Parathyroid adenoma (tissue), 2 donors: ENCODE data around the gene SLC38A8.

Experiments
- H2AFZ ChIP-seq: fragments of 300-600 bp; sonication (generic); one replicate; pipeline ENCODE4 v1.7.0; 2017; ENCODE audit warnings: antibody characterized with exemption, mild to moderate bottlenecking
- H3K27ac ChIP-seq: fragments of 300-600 bp; sonication (generic); one replicate; pipeline ENCODE4 v1.7.0; 2017
- H3K27me3 ChIP-seq: fragments of 300-600 bp; sonication (generic); one replicate; pipeline ENCODE4 v1.7.0; 2017; ENCODE audit warnings: low read length; ENCODE audit not compliant: control insufficient read depth, insufficient read depth
- H3K36me3 ChIP-seq: fragments of 300-600 bp; sonication (generic); one replicate; pipeline ENCODE4 v1.7.0; 2017; ENCODE audit warnings: low read length; ENCODE audit not compliant: control insufficient read depth, insufficient read depth
- H3K4me1 ChIP-seq: fragments of 300-600 bp; sonication (generic); one replicate; pipeline ENCODE4 v1.7.0; 2017; ENCODE audit warnings: control low read depth
- H3K4me2 ChIP-seq: fragments of 300-600 bp; sonication (generic); one replicate; pipeline ENCODE4 v1.7.0; 2017; ENCODE audit warnings: low read length
- H3K4me3 ChIP-seq: fragments of 300-600 bp; sonication (generic); one replicate; pipeline ENCODE4 v1.7.0; 2017; ENCODE audit warnings: low read depth, low read length
- H3K79me2 ChIP-seq: fragments of 300-600 bp; sonication (generic); one replicate; pipeline ENCODE4 v1.7.0; 2017; ENCODE audit warnings: control low read depth
- H3K9ac ChIP-seq: fragments of 300-600 bp; sonication (generic); one replicate; pipeline ENCODE4 v1.7.0; 2017; ENCODE audit warnings: mild to moderate bottlenecking
- H3K9me3 ChIP-seq: fragments of 300-600 bp; sonication (generic); one replicate; pipeline ENCODE4 v1.7.0; 2017; ENCODE audit warnings: low read length; ENCODE audit not compliant: control insufficient read depth
- CTCF ChIP-seq: fragments of 300-600 bp; sonication (generic); IDR thresholded peaks from one replicate; pipeline ENCODE4 v1.7.0; 2017; ENCODE audit warnings: antibody characterized with exemption, mild to moderate bottlenecking
- donor health status: primary hyperparathyroidism.

The SLC38A8 gene

GRCh38 chr16:84038469-84038868 lies 4.1 kb downstream of the SLC38A8 start:
- Histone ChIP-seq H3K4me2 (no peak overlapping the region), H3K36me3 (no peaks in the 10 kb centered on the region), H3K9me3 (no peaks in the 10 kb centered on the region), H3K4me3 (no peak overlapping the region), H3K27ac (no peak overlapping the region), H3K79me2 (no peaks in the 10 kb centered on the region), H3K4me1 (peaks cover 11% of the 10 kb centered on the region), H3K9ac (no peak overlapping the region), H3K27me3 (no peaks in the 10 kb centered on the region), H2AFZ (no peak overlapping the region)
- no peak for TF ChIP-seq CTCF

GRCh38 chr16:84036982-84037425 lies 5.6 kb downstream of the SLC38A8 start:
- H3K79me2 ChIP-seq: no peaks in the 10 kb centered on the region
- H3K27ac ChIP-seq: no peak overlapping the region
- H2AFZ ChIP-seq: no peak overlapping the region
- H3K4me2 ChIP-seq: no peak overlapping the region
- TF ChIP-seq CTCF: no peak
- H3K9ac ChIP-seq: no peak overlapping the region
- no peaks in the 10 kb centered on the region for H3K27me3 ChIP-seq
- H3K4me1 ChIP-seq: peaks cover 5% of the 10 kb centered on the region
- H3K36me3 ChIP-seq: no peaks in the 10 kb centered on the region
- H3K9me3 ChIP-seq: no peaks in the 10 kb centered on the region
- H3K4me3 ChIP-seq: no peak overlapping the region

- Histone ChIP-seq H3K36me3 (no peaks in the 10 kb centered on the region), H2AFZ (no peak overlapping the region), H3K9me3 (no peaks in the 10 kb centered on the region), H3K4me1 (peaks cover 5% of the 10 kb centered on the region), H3K4me3 (no peak overlapping the region), H3K27me3 (no peaks in the 10 kb centered on the region), H3K27ac (no peak overlapping the region), H3K4me2 (no peak overlapping the region), H3K9ac (no peak overlapping the region), H3K79me2 (no peaks in the 10 kb centered on the region)
- TF ChIP-seq CTCF: no peak
These were observed 6.5 kb downstream of the SLC38A8 start for GRCh38 chr16:84036131-84036530.

- no peak overlapping the region for H3K27ac ChIP-seq
- H3K27me3 ChIP-seq: no peaks in the 10 kb centered on the region
- no peaks in the 10 kb centered on the region for H3K9me3 ChIP-seq
- peaks cover 5% of the 10 kb centered on the region for H3K4me1 ChIP-seq
- no peaks in the 10 kb centered on the region for H3K79me2 ChIP-seq
- H3K4me2 ChIP-seq: no peak overlapping the region
- H3K36me3 ChIP-seq: no peaks in the 10 kb centered on the region
- no peak overlapping the region for H3K4me3 ChIP-seq
- no peak overlapping the region for H3K9ac ChIP-seq
- TF ChIP-seq CTCF: no peak
- no peak overlapping the region for H2AFZ ChIP-seq
These were observed 8.1 kb downstream of the SLC38A8 start for GRCh38 chr16:84034516-84034915.
